Measurements from ENCODE around the gene HIBADH. TPM values are rescaled to one million over a fixed set of nuclear protein-coding genes. Genes with fewer than 3 reads are reported as not detected.

HIBADH gene
- total and polyA plus RNA-seq, 2 donors (not counting 3 experiments of a cell fraction or from before 2014, with no cell fraction given) = 22.6 to 30.5 TPM

DNA sequence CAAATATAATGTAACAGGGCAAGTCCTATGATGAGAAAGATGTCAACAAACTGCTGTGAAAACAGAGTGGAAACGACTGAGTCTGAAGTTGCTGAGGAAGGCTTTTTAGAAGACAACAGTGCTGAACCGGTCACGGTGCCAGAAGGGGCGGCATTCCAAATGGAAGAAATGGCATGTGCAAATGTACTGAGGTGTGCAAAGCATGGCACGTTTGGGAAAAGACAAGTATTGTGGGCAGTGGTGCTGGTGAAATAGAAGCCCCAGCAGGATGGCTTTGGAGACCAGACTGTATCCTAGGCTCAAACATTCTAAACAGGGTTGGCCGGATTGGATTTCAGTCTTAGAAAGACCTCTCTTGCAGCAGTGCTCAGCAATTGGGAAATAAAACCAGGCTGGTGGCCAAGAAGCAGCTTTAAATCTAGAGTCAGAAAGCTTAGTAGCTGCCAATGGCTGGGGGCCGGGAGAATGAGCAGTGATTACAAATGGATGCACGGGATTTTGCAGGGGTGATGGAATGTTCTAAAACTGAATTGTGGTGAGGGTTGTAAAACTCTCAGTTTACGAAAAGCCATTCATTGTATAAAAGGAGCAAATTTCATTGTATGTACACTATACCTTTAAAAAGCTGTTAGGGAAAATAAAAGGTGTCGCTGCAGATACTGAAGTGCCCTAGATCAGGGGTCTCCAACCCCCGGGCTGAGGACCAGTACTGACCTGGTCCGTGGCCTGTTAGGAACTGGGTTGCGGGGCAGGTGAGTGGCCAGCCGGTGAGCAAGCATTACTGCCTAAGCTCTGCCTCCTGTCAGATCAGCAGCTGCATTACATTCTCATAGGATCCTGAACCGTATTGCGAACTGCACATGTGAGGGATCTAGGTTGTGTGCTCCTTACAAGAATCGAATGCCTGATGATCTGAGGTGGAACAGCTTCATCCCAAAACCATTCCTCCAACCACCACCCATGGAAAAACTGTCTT, 141.6 kb downstream of the HIBADH start:
- dilution Hi-C loops (cut with MboI; ENCODE audit: extremely low pct_ligation_motif_present, low sequenced_read_pairs) = no loop called here
- no peaks in the 10 kb centered on the region for H3K9me1 ChIP-seq (replicated peaks; ENCODE audit: control insufficient read depth, extremely low read depth, insufficient read depth, low read length)
- ChIA-PET POLR2A (no interaction called here), CTCF (interaction anchor here (0.8 kb wide), 1 partner anchor 56 kb away, joined by 3 read pairs; no protein-coding TSS in a partner anchor)
- H3K4me3 ChIP-seq (replicated peaks in 1 of 3; ENCODE audit: insufficient read depth in 1 of 3, low read depth in 1 of 3, low read length in 3 of 3) = no peak overlapping the region
- H3K27me3 ChIP-seq (ENCODE audit: control insufficient read depth in 2 of 2, insufficient read depth in 2 of 2, low read length in 2 of 2) = no peaks in the 10 kb centered on the region
- H3K79me2 ChIP-seq (ENCODE audit: control insufficient read depth, insufficient read depth, low read length) = no peaks in the 10 kb centered on the region
- no peaks in the 10 kb centered on the region for H4K20me1 ChIP-seq (replicated peaks; ENCODE audit: control insufficient read depth, extremely low read depth, insufficient read depth, low read length)
- H3K4me1 ChIP-seq (ENCODE audit: control insufficient read depth, extremely low read depth, insufficient read depth, low read length) = no peaks in the 10 kb centered on the region
- H3K4me2 ChIP-seq (ENCODE audit: insufficient read depth, low read length) = no peak overlapping the region
- DNase-seq (ENCODE audit: low read depth, low spot score) (no peak), FAIRE-seq (no peak)
- TF ChIP-seq FOS (IDR thresholded peaks at IDR 0.05; ENCODE audit: borderline replicate concordance, insufficient read depth, low read length) (no peak), MYC (IDR thresholded peaks at IDR 0.05; ENCODE audit: low read depth, low read length) (no peak), GATA2 (IDR thresholded peaks at IDR 0.05; ENCODE audit: insufficient read depth, insufficient read length, low read depth, low read length) (no peak), POLR2AphosphoS5 (IDR thresholded peaks at IDR 0.05; ENCODE audit: insufficient read depth, low read depth, low read length) (no peak), JUN (IDR thresholded peaks at IDR 0.05; ENCODE audit: borderline replicate concordance, insufficient read depth, insufficient read length, low read depth) (no peak), EZH2 (IDR thresholded peaks at IDR 0.05; ENCODE audit: borderline replicate concordance, low read depth, low read length, severe bottlenecking) (no peak), POLR2A (IDR thresholded peaks at IDR 0.05; ENCODE audit: low read depth, low read length) (no peak)
- TF ChIP-seq, protein P1, sequence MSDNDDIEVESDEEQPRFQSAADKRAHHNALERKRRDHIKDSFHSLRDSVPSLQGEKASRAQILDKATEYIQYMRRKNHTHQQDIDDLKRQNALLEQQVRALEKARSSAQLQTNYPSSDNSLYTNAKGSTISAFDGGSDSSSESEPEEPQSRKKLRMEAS (IDR thresholded peaks at IDR 0.05; ENCODE audit: insufficient read depth, insufficient read length) = no peak
- TF ChIP-seq, protein P2, sequence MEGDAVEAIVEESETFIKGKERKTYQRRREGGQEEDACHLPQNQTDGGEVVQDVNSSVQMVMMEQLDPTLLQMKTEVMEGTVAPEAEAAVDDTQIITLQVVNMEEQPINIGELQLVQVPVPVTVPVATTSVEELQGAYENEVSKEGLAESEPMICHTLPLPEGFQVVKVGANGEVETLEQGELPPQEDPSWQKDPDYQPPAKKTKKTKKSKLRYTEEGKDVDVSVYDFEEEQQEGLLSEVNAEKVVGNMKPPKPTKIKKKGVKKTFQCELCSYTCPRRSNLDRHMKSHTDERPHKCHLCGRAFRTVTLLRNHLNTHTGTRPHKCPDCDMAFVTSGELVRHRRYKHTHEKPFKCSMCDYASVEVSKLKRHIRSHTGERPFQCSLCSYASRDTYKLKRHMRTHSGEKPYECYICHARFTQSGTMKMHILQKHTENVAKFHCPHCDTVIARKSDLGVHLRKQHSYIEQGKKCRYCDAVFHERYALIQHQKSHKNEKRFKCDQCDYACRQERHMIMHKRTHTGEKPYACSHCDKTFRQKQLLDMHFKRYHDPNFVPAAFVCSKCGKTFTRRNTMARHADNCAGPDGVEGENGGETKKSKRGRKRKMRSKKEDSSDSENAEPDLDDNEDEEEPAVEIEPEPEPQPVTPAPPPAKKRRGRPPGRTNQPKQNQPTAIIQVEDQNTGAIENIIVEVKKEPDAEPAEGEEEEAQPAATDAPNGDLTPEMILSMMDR (IDR thresholded peaks at IDR 0.05; ENCODE audit: extremely low read depth in 1 of 2, insufficient read depth in 1 of 2, low read depth in 1 of 2, low read length in 2 of 2) = no peak
- no peak overlapping the region for H2AFZ ChIP-seq (ENCODE audit: low read depth, low read length)
- H3K36me3 ChIP-seq (ENCODE audit: control insufficient read depth in 2 of 2, extremely low read depth in 1 of 2, insufficient read depth in 2 of 2, low read length in 2 of 2) = no peaks in the 10 kb centered on the region
- no peak overlapping the region for H3K9ac ChIP-seq (replicated peaks; ENCODE audit: extremely low read depth, insufficient read depth, low read length)
- no TSS peak for BruUV-seq (replicated peaks)
- no peak overlapping the region for H3K27ac ChIP-seq (ENCODE audit: insufficient read depth, low read depth, low read length)
- intact Hi-C loops (cut with micrococcal nuclease) = no loop called here
- no peaks in the 10 kb centered on the region for H3K9me3 ChIP-seq (replicated peaks; ENCODE audit: control insufficient read depth, insufficient read depth, low read length)

Data from endothelial cell of umbilical vein (primary cell).